DND-41 (cell line): ENCODE data around the gene CHD1.
A peak's percentile ranks its signal among the peaks of the same experiment; 100 is the strongest.

Source experiments
- ATAC-seq: fragments of 200-7000 bp; cut with Tn5 transposase; 3 replicates; pipeline ENCODE4 v1.9.1; 2021; ENCODE audit warnings: low read depth; ENCODE audit not compliant: insufficient read depth
- DNase-seq: peaks from one replicate; pipeline ENCODE4 v3.0.0-alpha.2; 2020
- H2AFZ ChIP-seq: 2 replicates; pipeline ENCODE4 v1.6.0; 2012; ENCODE audit warnings: low read depth, low read length
- H3K27ac ChIP-seq: 2 replicates; pipeline ENCODE4 v1.5.1; 2012; ENCODE audit warnings: low read length, inconsistent platforms
- H3K27me3 ChIP-seq: fragments of 200-600 bp; sonication (generic); 2 replicates; pipeline ENCODE4 v1.6.0; 2012; ENCODE audit warnings: low read length, mild to moderate bottlenecking, inconsistent platforms; ENCODE audit not compliant: insufficient read depth, poor library complexity
- H3K36me3 ChIP-seq: 2 replicates; pipeline ENCODE4 v1.5.1; 2012; ENCODE audit warnings: low read length, inconsistent platforms; ENCODE audit not compliant: insufficient read depth
- H3K4me1 ChIP-seq: 2 replicates; pipeline ENCODE4 v1.5.1; 2012; ENCODE audit warnings: mild to moderate bottlenecking, low read length; ENCODE audit not compliant: insufficient read depth
- H3K4me2 ChIP-seq: 2 replicates; pipeline ENCODE4 v1.6.0; 2012; ENCODE audit warnings: mild to moderate bottlenecking, moderate library complexity, low read length, inconsistent platforms; ENCODE audit not compliant: insufficient read depth
- H3K4me3 ChIP-seq, 2 experiments: fragments of 200-600 bp in 1 of 2; shearing (Covaris generic) in 1 of 2; 2 replicates each; pipeline ENCODE4 v1.5.1; 2012 to 2016; ENCODE audit warnings: inconsistent platforms in 2 of 2, low read length in 2 of 2, mild to moderate bottlenecking in 2 of 2, low read depth in 1 of 2, moderate library complexity in 1 of 2
- H3K79me2 ChIP-seq: 2 replicates; pipeline ENCODE4 v1.6.0; 2012; ENCODE audit warnings: low read length, inconsistent platforms; ENCODE audit not compliant: insufficient read depth
- H3K9ac ChIP-seq: 2 replicates; pipeline ENCODE4 v1.6.0; 2012; ENCODE audit warnings: low read depth, mild to moderate bottlenecking, inconsistent platforms, low read length, moderate library complexity
- H3K9me3 ChIP-seq: 2 replicates; pipeline ENCODE4 v1.5.1; 2012; ENCODE audit warnings: low read length, moderate library complexity, mild to moderate bottlenecking, inconsistent platforms; ENCODE audit not compliant: insufficient read depth, severe bottlenecking
- H4K20me1 ChIP-seq: 2 replicates; pipeline ENCODE4 v1.6.0; 2012; ENCODE audit warnings: low read length; ENCODE audit not compliant: insufficient read depth
- EZH2 ChIP-seq: IDR thresholded peaks from 3 replicates; pipeline ENCODE4 v1.6.1; 2012; ENCODE audit warnings: borderline replicate concordance, low read depth, mild to moderate bottlenecking, moderate library complexity, low read length, inconsistent platforms; ENCODE audit not compliant: severe bottlenecking
- TF ChIP-seq, protein P1 (sequence below): IDR thresholded peaks from 2 replicates; pipeline ENCODE4 v1.5.1; 2012; ENCODE audit warnings: borderline replicate concordance, low read length, moderate library complexity, mild to moderate bottlenecking; ENCODE audit not compliant: poor library complexity, severe bottlenecking; ENCODE audit errors: extremely low read depth

CHD1 gene

DNA sequence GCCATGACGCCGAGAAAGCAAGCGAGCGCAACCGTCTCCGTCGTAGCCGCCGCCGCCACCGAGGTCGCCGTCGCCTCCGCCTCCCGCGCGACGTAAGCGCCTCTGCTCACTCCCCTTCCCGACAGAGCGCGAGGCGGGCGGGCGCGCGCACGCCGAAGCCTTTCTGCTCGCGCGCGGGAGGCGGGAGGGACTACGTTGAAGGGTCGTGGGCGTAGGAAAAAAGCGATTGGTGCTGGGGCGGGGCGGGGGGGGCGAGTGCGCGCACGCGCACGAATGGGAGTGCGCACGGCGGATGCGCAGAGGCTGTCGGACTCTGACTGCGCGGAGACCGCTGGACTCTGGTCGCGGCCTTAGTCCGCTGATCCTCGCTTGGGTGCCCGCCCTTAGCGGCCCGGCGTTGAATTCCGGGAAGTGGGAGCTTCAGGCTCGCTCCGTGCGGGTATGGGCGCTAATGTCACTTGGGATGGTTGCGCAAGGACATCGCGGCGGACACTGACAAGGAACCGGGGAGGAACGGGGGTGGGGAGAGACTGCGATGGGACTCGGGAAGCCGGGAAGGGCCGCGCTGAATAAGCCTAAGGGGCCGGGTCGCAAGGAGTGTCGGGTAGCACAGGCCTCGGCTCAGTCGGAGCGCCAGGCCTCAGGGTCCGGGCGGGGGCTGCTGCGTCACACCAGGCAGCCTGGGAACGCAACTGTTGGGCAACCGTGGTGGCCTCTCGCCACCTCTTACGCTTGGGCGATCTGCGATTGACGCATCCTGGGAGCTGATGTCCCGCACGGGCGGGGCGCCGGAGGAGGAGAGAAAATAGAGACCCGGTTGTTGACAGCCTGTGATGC lies at the start of gene CHD1:
Gene CHD1 (minus strand): TSS at position 135 of the 837 bp plus-strand sequence. CDS start 2,621 bp downstream, outside the sequence.
- no peaks in the 10 kb centered on the region for H3K9me3 ChIP-seq
- peaks cover 46% of the 10 kb centered on the region for H3K4me1 ChIP-seq
- peak within 1 kb of the TSS; percentile 85 for H3K4me2 ChIP-seq
- H3K4me3 ChIP-seq = peak within 1 kb of the TSS; percentile 48 to 98
- no peaks in the 10 kb centered on the region for H3K27me3 ChIP-seq
- peak within 1 kb of the TSS; percentile 99 for H3K9ac ChIP-seq
- H2AFZ ChIP-seq = peak within 1 kb of the TSS; percentile 97
- DNase-seq (peak; percentile 94), ATAC-seq (peak; percentile 68)
- TF ChIP-seq EZH2 = no peak
- TF ChIP-seq, protein P1, sequence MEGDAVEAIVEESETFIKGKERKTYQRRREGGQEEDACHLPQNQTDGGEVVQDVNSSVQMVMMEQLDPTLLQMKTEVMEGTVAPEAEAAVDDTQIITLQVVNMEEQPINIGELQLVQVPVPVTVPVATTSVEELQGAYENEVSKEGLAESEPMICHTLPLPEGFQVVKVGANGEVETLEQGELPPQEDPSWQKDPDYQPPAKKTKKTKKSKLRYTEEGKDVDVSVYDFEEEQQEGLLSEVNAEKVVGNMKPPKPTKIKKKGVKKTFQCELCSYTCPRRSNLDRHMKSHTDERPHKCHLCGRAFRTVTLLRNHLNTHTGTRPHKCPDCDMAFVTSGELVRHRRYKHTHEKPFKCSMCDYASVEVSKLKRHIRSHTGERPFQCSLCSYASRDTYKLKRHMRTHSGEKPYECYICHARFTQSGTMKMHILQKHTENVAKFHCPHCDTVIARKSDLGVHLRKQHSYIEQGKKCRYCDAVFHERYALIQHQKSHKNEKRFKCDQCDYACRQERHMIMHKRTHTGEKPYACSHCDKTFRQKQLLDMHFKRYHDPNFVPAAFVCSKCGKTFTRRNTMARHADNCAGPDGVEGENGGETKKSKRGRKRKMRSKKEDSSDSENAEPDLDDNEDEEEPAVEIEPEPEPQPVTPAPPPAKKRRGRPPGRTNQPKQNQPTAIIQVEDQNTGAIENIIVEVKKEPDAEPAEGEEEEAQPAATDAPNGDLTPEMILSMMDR = no peak
- H3K79me2 ChIP-seq = peaks cover 83% of the 10 kb centered on the region
- H3K36me3 ChIP-seq = peaks cover 24% of the 10 kb centered on the region
- peaks cover 43% of the 10 kb centered on the region for H4K20me1 ChIP-seq
- H3K27ac ChIP-seq = peak within 1 kb of the TSS; percentile 99

DNA sequence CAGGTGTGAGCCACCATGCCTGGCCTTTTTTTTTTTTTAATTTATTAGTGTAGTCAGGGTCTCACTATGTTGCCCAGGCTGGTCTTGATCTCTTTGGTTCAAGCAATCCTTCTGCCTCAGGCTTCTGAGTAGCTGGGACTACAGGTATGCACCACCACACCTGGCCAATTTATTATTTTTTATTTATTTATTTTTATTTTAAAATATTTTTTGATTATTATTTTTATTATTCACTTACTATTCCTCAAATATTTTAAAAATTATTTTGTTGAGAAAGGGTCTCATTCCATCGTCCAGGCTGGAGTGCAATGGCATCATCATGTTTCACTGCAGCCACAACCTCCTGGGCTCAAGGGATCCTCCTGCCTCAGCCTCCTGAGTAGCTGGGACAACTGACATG lies 49.7 kb upstream of the CHD1 start:
- ATAC-seq = no peak
- Histone ChIP-seq H3K79me2 (no peaks in the 10 kb centered on the region), H3K27me3 (no peaks in the 10 kb centered on the region), H3K4me3 (no peak overlapping the region), H2AFZ (no peak overlapping the region), H3K4me2 (no peak overlapping the region), H3K9me3 (no peaks in the 10 kb centered on the region), H4K20me1 (no peaks in the 10 kb centered on the region), H3K9ac (no peak overlapping the region), H3K36me3 (no peaks in the 10 kb centered on the region), H3K27ac (no peak overlapping the region), H3K4me1 (no peaks in the 10 kb centered on the region)
- no peak for TF ChIP-seq EZH2
- TF ChIP-seq, protein P1 = no peak
- DNase-seq = no peak

DNA sequence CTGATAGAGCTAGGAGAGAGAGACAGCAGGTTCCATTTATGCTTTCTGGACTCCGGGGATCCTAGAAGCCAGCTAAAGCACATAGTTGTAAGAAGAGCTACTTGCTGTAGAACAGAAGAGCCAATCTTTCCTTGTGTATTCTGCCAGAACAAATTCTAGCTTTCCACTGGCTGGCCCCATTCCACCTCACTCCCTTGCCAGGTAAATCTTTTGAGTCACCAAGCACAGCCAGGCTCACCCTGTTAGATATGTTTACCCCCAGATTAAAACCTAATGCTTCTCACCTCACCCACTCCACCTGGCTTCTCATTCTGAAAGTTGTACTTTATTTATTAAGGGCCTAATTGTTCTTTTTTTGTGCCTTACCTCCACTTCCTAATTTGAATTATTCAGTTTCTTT lies 48.9 kb upstream of the CHD1 start:
- Histone ChIP-seq H3K9me3 (no peaks in the 10 kb centered on the region), H2AFZ (no peak overlapping the region), H3K4me3 (no peak overlapping the region), H3K27me3 (no peaks in the 10 kb centered on the region), H3K4me2 (no peak overlapping the region), H3K36me3 (no peaks in the 10 kb centered on the region), H3K4me1 (no peaks in the 10 kb centered on the region), H4K20me1 (no peaks in the 10 kb centered on the region), H3K27ac (no peak overlapping the region), H3K9ac (no peak overlapping the region), H3K79me2 (no peaks in the 10 kb centered on the region)
- no peak for TF ChIP-seq EZH2
- TF ChIP-seq, protein P1 = no peak
- no peak for ATAC-seq
- no peak for DNase-seq
